Measurements from ENCODE around the gene OLIG3.

The OLIG3 gene

DNA sequence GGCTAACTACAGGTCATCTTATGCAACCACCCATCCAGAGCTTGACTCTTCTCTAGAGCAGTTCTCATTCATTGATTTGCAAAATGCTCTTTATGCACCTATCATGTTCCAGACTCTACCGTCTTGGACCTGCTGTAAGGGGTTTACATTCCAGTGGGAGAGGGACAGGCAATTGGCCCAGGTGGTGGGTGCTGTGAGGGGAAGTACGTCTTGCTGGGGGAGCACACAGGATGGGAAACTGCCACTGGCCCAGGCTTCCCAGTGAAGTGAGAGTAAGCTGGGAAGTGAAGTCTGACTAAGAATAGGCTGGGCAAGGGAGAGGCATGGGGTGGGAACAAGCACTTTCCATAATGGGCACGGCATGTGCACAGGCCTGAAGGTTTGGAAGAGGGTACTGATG, 13.8 kb downstream of the OLIG3 start:
- no peak overlapping the region for H3K4me3 ChIP-seq (ENCODE audit: low read depth, low read length)
- H3K9me3 ChIP-seq: no peaks in the 10 kb centered on the region
- no peaks in the 10 kb centered on the region for H3K36me3 ChIP-seq
- DNase-seq: no peak
- peaks cover 31% of the 10 kb centered on the region for H3K27me3 ChIP-seq
- H3K4me1 ChIP-seq: no peaks in the 10 kb centered on the region
- TF ChIP-seq, protein P1, sequence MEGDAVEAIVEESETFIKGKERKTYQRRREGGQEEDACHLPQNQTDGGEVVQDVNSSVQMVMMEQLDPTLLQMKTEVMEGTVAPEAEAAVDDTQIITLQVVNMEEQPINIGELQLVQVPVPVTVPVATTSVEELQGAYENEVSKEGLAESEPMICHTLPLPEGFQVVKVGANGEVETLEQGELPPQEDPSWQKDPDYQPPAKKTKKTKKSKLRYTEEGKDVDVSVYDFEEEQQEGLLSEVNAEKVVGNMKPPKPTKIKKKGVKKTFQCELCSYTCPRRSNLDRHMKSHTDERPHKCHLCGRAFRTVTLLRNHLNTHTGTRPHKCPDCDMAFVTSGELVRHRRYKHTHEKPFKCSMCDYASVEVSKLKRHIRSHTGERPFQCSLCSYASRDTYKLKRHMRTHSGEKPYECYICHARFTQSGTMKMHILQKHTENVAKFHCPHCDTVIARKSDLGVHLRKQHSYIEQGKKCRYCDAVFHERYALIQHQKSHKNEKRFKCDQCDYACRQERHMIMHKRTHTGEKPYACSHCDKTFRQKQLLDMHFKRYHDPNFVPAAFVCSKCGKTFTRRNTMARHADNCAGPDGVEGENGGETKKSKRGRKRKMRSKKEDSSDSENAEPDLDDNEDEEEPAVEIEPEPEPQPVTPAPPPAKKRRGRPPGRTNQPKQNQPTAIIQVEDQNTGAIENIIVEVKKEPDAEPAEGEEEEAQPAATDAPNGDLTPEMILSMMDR (IDR thresholded peaks at IDR 0.05; ENCODE audit: low read depth, low read length): no peak

DNA sequence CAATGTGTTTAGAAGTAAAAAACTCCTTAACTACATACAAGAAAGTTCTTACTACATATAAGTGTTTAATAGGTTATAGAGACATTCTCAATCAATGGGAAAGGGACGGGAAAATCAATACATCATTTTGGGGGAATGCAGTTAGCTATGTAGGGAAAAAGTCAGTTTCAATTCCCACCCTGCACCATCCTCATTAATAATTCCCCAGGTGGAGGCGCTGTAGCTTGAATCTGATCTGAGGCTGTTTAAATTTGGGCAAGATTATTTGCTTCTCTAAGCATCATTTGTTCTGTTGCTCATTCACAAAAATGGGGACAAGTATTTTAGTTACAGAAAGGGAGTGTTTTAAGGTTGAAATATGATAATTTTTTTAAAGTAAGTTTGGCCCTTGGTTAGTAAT, 19.1 kb downstream of the OLIG3 start:
- TF ChIP-seq, protein P1 (IDR thresholded peaks at IDR 0.05; ENCODE audit: low read depth, low read length): peak; percentile 38

DNA sequence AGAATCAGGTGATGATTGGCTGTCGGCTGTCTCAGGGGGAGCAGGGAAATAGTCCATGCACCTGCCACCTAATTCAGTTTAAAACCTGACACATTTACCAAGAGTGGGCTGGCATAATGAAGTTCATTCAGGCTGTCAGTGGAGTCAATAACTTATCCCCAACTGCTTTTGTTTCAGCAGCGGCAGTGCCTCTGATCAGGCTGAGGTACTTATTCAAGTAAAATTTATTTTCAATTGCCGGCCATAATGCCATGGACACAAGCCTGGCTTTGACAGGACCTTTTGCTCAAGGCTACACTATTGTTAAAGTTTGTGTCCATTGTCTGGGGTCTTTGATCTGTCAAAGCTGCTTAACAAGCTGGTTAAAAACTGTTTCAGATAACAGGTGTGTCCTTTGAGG, 20.6 kb downstream of the OLIG3 start:
- no peak overlapping the region for H3K4me3 ChIP-seq (ENCODE audit: low read depth, low read length)
- H3K9me3 ChIP-seq: no peaks in the 10 kb centered on the region
- H3K4me1 ChIP-seq: no peaks in the 10 kb centered on the region
- no peaks in the 10 kb centered on the region for H3K36me3 ChIP-seq
- TF ChIP-seq, protein P1 (IDR thresholded peaks at IDR 0.05; ENCODE audit: low read depth, low read length): no peak
- peaks cover 28% of the 10 kb centered on the region for H3K27me3 ChIP-seq
- no peak for DNase-seq

More for the DNA sequence above, 19.1 kb downstream of the OLIG3 start:
- no peak for DNase-seq
- H3K4me1 ChIP-seq: no peaks in the 10 kb centered on the region
- peaks cover 36% of the 10 kb centered on the region for H3K27me3 ChIP-seq
- H3K4me3 ChIP-seq (ENCODE audit: low read depth, low read length): no peak overlapping the region
- H3K9me3 ChIP-seq: no peaks in the 10 kb centered on the region
- no peaks in the 10 kb centered on the region for H3K36me3 ChIP-seq

DNA sequence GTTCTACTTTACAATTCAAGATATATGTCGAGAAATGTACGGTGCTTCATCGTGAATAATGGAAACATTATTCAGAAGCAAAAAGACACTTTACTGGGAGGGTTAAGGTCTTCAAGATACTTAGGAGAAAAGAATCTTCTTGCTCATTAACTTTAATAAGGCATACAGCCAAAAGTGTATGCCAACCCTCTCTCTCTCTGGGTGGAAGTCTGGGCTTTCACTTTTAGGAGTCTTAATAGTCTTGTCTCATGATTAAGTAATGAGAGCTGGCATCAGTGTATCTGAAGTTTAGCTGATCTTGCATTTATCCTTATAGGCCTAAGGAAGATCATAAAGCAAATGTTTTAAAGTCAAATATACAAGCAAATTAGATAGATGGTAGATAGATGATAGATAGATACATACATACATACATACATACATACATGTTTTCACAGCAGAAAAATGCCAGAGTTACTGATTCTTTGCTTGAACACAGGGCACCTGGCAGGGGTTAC, 21.5 kb downstream of the OLIG3 start:
- H3K27me3 ChIP-seq: peaks cover 28% of the 10 kb centered on the region
- no peaks in the 10 kb centered on the region for H3K4me1 ChIP-seq
- no peak for DNase-seq
- no peaks in the 10 kb centered on the region for H3K36me3 ChIP-seq
- TF ChIP-seq, protein P1 (IDR thresholded peaks at IDR 0.05; ENCODE audit: low read depth, low read length): no peak
- H3K9me3 ChIP-seq: no peaks in the 10 kb centered on the region
- no peak overlapping the region for H3K4me3 ChIP-seq (ENCODE audit: low read depth, low read length)

DNA sequence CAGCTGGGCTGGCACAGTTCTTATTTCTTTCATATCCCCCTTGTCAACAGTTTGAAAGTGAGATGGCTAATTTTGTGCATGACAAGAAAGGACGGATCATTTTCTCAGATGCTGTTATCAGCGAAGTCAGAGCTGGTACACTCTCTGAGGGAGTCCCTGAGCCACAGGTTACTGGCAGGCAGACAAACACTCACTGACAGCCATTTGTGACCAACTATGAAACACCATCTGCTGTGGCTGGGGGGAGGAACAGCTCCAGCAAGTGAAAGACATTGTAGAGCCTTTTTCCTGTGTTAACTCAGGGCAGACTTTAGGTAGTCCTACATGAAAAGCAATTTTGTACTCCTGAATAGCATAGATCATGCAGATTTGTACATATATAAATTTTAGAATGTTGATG, 22.2 kb downstream of the OLIG3 start:
- no peaks in the 10 kb centered on the region for H3K9me3 ChIP-seq
- H3K36me3 ChIP-seq: no peaks in the 10 kb centered on the region
- H3K4me3 ChIP-seq (ENCODE audit: low read depth, low read length): no peak overlapping the region
- no peak for DNase-seq
- no peaks in the 10 kb centered on the region for H3K4me1 ChIP-seq
- TF ChIP-seq, protein P1 (IDR thresholded peaks at IDR 0.05; ENCODE audit: low read depth, low read length): no peak
- peaks cover 24% of the 10 kb centered on the region for H3K27me3 ChIP-seq

DNA sequence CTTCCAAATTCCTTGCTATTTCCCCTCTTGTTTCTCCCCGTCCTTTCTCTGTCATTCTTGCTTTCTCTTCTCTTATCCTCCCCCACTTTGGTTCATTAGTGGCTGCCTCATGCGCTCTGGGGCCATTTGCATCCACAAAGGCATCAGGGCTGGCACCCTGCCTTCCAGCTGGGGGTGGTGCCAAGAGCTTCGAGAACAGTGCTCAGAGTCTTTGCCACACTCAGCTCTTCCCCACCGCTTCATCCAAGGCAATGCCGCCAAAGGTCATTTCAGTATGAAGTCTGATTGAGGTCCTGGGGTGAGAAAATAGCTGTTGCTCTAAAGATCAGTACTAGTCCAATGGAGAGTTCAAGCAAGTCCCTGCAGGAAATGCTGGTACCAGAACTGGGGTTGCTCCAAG, 22.7 kb downstream of the OLIG3 start:
- Histone ChIP-seq H3K27me3 (peaks cover 26% of the 10 kb centered on the region), H3K4me3 (ENCODE audit: low read depth, low read length) (no peak overlapping the region), H3K4me1 (no peaks in the 10 kb centered on the region), H3K9me3 (no peaks in the 10 kb centered on the region), H3K36me3 (no peaks in the 10 kb centered on the region)
- TF ChIP-seq, protein P1 (IDR thresholded peaks at IDR 0.05; ENCODE audit: low read depth, low read length): no peak
- DNase-seq: no peak

Measured in BE2C (cell line).